OCI-LY7 (cell line): Measurements from ENCODE around the gene INHA.

Source experiments
- CTCF ChIP-seq: fragments of 200-600 bp; sonication (generic); conservative IDR thresholded peaks from 2 replicates; pipeline ENCODE4 v1.5.1; 2014; ENCODE audit warnings: mild to moderate bottlenecking, antibody characterized with exemption, low read length, moderate library complexity, mixed read lengths
- EZH2phosphoT487 ChIP-seq: fragments of 200-600 bp; sonication (generic); IDR thresholded peaks from 2 replicates; pipeline ENCODE4 v1.6.1; 2018; ENCODE audit warnings: low read depth, borderline replicate concordance, mild to moderate bottlenecking, mixed run types, antibody characterized with exemption, low read length, moderate library complexity, mixed read lengths

- TF ChIP-seq CTCF (no peak), EZH2phosphoT487 (no peak)
Observed at GRCh38 chr2:219563271-219563928, 8.7 kb upstream of the INHA start.
